Common myeloid progenitor, CD34-positive (primary cell): ENCODE data around the gene TTC28.
"Not testable (repeated sequence)": the region's sequence is repeated elsewhere in the genome, so short reads cannot be mapped to it uniquely, and the experiment has no call there.

Source experiments
- CTCF ChIA-PET: fragments of 350-600 bp; sonication (Branson Sonifier 250); formaldehyde crosslinking; loops from one replicate; lab custom pipeline; 2021; ENCODE audit warnings: antibody characterized with exemption; lab: Charles Lee
- POLR2A ChIA-PET: fragments of 350-600 bp; sonication (Branson Sonifier 250); formaldehyde crosslinking; loops from one replicate; lab custom pipeline; 2021; ENCODE audit warnings: antibody characterized with exemption; lab: Charles Lee
- DNase-seq, 3 donors: peaks; one replicate each; pipeline versions ENCODE4 v3.0.0 to v3.0.0-alpha.2; 2013
- H3K27ac ChIP-seq, 2 experiments: 1 replicate in 1 of 2; 2 replicates in 1 of 2; pipeline ENCODE4 v1.7.0; 2013; ENCODE audit warnings: inconsistent platforms in 2 of 2, low read length in 2 of 2, mild to moderate bottlenecking in 2 of 2, low read depth in 1 of 2, moderate library complexity in 1 of 2; ENCODE audit not compliant: severe bottlenecking in 2 of 2, insufficient read depth in 1 of 2, poor library complexity in 1 of 2
- H3K27me3 ChIP-seq, 5 experiments: replicated peaks in 2 of 5; 1 replicate in 3 of 5; 2 replicates in 2 of 5; pipeline versions ENCODE4 v1.6.1 to v1.7.0; 2013; ENCODE audit warnings: low read length in 4 of 5, mild to moderate bottlenecking in 2 of 5, moderate library complexity in 2 of 5, inconsistent platforms in 1 of 5; ENCODE audit not compliant: insufficient read depth in 5 of 5, control insufficient read depth in 4 of 5
- H3K36me3 ChIP-seq, 4 experiments: 1 replicate in 2 of 4; 2 replicates in 2 of 4; pipeline versions ENCODE4 v1.6.1 to v1.7.0; 2013; ENCODE audit warnings: low read length in 3 of 4, control low read depth in 1 of 4, mild to moderate bottlenecking in 1 of 4; ENCODE audit not compliant: control insufficient read depth in 4 of 4, insufficient read depth in 4 of 4
- H3K4me1 ChIP-seq, 4 experiments: 1 replicate in 3 of 4; 2 replicates in 1 of 4; pipeline versions ENCODE4 v1.6.1 to v1.7.1; 2013; ENCODE audit warnings: low read length in 3 of 4, mild to moderate bottlenecking in 3 of 4, control low read depth in 1 of 4, inconsistent platforms in 1 of 4, moderate library complexity in 1 of 4; ENCODE audit not compliant: control insufficient read depth in 4 of 4, insufficient read depth in 4 of 4; ENCODE audit errors: control extremely low read depth in 1 of 4
- H3K4me3 ChIP-seq, 7 experiments: 1 replicate in 4 of 7; 2 replicates in 3 of 7; pipeline versions ENCODE4 v1.5.1 to v1.7.0; 2013; ENCODE audit warnings: mild to moderate bottlenecking in 7 of 7, low read length in 6 of 7, moderate library complexity in 6 of 7, inconsistent platforms in 2 of 7, low read depth in 2 of 7, control low read depth in 1 of 7; ENCODE audit not compliant: insufficient read depth in 4 of 7, control insufficient read depth in 1 of 7; ENCODE audit errors: extremely low read depth in 1 of 7
- H3K9me3 ChIP-seq, 5 experiments: 1 replicate in 4 of 5; 2 replicates in 1 of 5; pipeline versions ENCODE4 v1.6.1 to v1.7.1; 2013; ENCODE audit warnings: low read length in 4 of 5, mild to moderate bottlenecking in 2 of 5, inconsistent platforms in 1 of 5, low read depth in 1 of 5, moderate library complexity in 1 of 5; ENCODE audit not compliant: control insufficient read depth in 4 of 5, insufficient read depth in 2 of 5; ENCODE audit errors: control extremely low read depth in 1 of 5
- WGBS: methylation state at CpG from one replicate; pipeline ENCODE4 v1.1.5; 2013; ENCODE audit not compliant: insufficient coverage; 5-methylcytosine and 5-hydroxymethylcytosine counted together

The TTC28 gene

DNA sequence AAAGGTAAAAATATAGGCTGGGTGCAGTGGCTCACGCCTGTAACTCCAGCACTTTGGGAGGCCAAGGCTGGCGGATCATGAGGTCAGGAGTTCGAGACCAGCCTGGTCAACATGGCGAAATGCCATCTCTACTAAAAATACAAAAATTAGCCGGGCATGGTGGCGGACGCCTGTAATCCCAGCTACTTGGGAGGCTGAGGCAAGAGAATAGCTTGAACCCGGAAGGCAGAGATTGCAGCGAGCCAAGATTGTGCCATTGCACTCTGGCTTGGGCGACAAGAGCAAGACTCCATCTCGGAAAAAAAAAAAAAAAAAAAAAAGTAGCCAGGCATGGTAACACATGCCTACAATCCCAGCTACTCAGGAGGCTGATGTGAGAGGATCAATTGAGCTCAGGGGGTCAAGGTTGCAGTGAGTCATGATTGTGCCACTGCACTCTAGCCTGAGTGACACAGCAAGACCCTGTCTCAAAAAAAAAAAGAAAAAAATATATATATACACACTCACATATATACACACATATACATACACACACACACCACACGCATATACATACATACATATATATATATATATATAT is 112.6 kb downstream of the TTC28 start:
- CTCF ChIA-PET = interaction anchor here (0.6 kb wide), 1 partner anchor 245 kb away, joined by 3 read pairs; no protein-coding TSS in a partner anchor
- H3K4me3 ChIP-seq, DNase-seq: not testable (repeated sequence)

DNA sequence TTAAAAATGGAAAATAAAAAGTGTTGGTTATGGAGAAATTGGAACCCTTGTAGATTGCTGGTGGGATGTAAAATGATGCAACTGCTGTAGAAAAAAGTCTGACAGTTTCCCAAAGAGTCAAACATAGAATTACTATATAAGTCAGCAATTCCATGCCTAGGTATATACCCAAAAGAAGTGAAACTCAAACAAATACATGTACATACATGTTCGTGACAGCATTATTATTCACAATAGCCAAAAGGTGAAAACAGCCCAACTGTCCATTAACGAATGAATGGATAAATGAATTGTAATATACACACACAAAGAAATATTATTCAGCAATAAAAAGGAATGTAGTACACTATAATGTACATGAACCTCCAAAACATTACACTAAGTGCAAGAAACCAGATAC is 116.0 kb downstream of the TTC28 start:
- H3K27me3 ChIP-seq = no peaks in the 10 kb centered on the region
- CTCF ChIA-PET = no interaction called here

More for the DNA sequence above, 112.6 kb downstream of the TTC28 start:
- H3K9me3 ChIP-seq, H3K4me1 ChIP-seq, H3K27ac ChIP-seq, H3K27me3 ChIP-seq, H3K36me3 ChIP-seq: not testable (repeated sequence)
- 88% methylated on average over 5 of the region's 12 CpGs for WGBS
- POLR2A ChIA-PET = interaction anchor here (0.7 kb wide), 1 partner anchor 156 kb away, joined by 3 read pairs; no protein-coding TSS in a partner anchor

DNA sequence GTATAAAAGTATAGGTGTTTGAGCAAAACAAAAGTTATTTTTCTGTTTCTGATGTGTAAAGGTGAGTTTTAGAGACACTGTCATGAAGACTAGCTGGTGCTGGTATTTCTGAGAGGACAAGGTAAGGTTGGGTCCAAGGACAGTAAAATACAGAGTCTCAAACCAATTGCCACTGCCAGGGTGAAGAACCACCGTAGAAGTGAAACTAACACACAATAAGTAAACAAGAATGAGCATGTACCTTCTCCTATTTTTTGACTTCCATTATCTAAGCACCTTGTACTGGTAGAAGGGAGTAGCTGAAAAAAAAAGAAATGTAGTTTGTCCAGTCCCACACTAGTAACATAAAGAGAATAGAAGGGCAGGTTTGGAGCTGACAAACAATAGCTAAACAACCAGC is 117.3 kb downstream of the TTC28 start:
- Histone ChIP-seq H3K36me3 (no peaks in the 10 kb centered on the region), H3K4me1 (peaks cover 0 to 2% (median 0%) of the 10 kb centered on the region in 4 experiments), H3K27ac (no peak overlapping the region), H3K4me3 (no peak overlapping the region), H3K9me3 (no peaks in the 10 kb centered on the region), H3K27me3 (no peaks in the 10 kb centered on the region)
- ChIA-PET POLR2A (no interaction called here), CTCF (interaction anchor here (1.0 kb wide), 1 partner anchor 10 kb away, joined by 3 read pairs; no protein-coding TSS in a partner anchor)
- WGBS = no CpG with 5 or more reads among the region's 1 CpG
- no peak for DNase-seq

More for the DNA sequence above, 116.0 kb downstream of the TTC28 start:
- Histone ChIP-seq H3K9me3 (no peaks in the 10 kb centered on the region), H3K4me3 (no peak overlapping the region), H3K36me3 (no peaks in the 10 kb centered on the region), H3K4me1 (peaks cover 0 to 2% (median 0%) of the 10 kb centered on the region in 4 experiments), H3K27ac (no peak overlapping the region)
- no peak for DNase-seq
- no CpG with 5 or more reads among the region's 2 CpGs for WGBS
- POLR2A ChIA-PET = no interaction called here

DNA sequence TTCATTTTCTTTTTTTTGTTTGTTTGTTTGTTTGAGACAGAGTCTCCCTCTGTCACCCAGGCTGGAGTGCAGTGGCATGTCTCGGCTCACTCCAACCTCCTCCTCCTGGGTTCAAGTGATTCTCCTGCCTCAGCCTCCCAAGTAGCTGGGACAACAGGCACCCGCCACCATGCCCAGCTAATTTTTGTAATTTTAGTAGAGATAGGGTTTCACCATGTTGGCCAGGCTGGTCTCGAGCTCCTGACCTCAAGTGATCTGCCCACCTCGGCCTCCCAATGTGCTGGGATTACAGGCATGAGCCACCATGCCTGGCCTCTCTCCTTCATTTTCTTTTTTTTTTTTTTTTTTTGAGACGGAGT is 118.9 kb downstream of the TTC28 start:
- H3K4me1 ChIP-seq, H3K27ac ChIP-seq, CTCF ChIA-PET, DNase-seq, H3K4me3 ChIP-seq, POLR2A ChIA-PET, H3K36me3 ChIP-seq, H3K9me3 ChIP-seq, H3K27me3 ChIP-seq: not testable (repeated sequence)
- WGBS = no CpG with 5 or more reads among the region's 5 CpGs

DNA sequence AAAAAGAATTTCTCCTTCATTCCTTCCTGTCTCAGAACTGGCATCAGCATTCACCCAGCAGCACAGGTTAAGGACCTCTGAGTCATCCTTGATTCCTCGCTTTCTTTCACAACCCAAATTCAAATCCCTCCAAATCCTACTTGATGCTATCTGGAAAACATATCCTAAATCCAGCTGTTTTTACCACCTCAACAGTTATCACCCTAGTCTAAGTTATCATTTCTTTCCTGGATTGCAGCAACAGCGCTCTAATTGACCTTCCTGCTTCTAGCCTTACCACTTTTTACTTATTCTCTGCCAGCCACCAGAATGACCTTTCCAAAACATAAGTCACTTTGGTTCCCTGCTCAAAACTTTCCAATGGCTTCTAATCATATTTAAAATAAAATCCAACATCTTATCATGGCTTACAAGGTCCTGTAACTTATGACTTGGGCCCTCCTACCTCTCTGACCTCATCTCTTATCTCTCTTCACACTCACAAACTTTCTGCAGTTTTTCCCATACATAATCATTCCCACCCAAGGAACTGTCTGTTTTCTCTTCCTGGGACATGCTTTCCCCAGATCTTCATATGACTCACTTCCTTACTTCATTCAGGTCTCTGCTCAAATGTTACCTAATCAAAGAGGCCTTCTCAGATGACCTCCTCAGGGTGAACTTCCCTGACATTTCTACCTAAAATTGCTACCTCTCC is 119.4 kb downstream of the TTC28 start:
- Histone ChIP-seq H3K27ac (peak overlapping the region in 1 of 2 experiments; percentile 18), H3K4me3 (no peak overlapping the region), H3K27me3 (no peaks in the 10 kb centered on the region), H3K9me3 (peaks cover 0 to 7% (median 0%) of the 10 kb centered on the region in 5 experiments), H3K4me1 (peaks cover 0 to 2% (median 0%) of the 10 kb centered on the region in 4 experiments), H3K36me3 (no peaks in the 10 kb centered on the region)
- CTCF ChIA-PET = no interaction called here
- POLR2A ChIA-PET = no interaction called here
- 92% methylated on average over 2 of the region's 2 CpGs for WGBS
- peak in 1 of 3 donors; percentile 4 for DNase-seq

DNA sequence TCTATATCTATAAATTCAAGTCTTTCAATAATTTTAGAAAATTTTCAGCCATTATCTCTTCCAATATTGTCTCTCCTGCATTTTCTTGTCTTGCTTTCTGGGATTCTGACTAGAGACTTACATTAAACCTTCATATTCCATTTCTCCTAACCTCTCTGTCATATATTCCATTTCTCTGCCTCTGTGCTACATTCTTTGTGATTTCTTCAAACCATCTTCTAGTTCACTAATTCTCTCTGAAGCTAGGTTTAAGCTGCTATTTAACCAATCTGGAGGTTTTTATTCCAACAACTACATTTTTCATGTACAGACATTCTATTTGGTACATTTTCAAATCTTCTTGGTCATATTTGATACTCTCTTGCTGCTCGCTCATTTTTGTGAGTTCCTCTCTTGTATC is 122.5 kb downstream of the TTC28 start:
- Histone ChIP-seq H3K27me3 (no peaks in the 10 kb centered on the region), H3K9me3 (peaks cover 0 to 7% (median 2%) of the 10 kb centered on the region in 5 experiments), H3K27ac (no peak overlapping the region), H3K4me1 (peaks cover 0 to 2% (median 0%) of the 10 kb centered on the region in 4 experiments), H3K36me3 (no peaks in the 10 kb centered on the region), H3K4me3 (no peak overlapping the region)
- WGBS = no CpG with 5 or more reads among the region's 1 CpG
- DNase-seq = no peak
- POLR2A ChIA-PET = no interaction called here
- CTCF ChIA-PET = no interaction called here

DNA sequence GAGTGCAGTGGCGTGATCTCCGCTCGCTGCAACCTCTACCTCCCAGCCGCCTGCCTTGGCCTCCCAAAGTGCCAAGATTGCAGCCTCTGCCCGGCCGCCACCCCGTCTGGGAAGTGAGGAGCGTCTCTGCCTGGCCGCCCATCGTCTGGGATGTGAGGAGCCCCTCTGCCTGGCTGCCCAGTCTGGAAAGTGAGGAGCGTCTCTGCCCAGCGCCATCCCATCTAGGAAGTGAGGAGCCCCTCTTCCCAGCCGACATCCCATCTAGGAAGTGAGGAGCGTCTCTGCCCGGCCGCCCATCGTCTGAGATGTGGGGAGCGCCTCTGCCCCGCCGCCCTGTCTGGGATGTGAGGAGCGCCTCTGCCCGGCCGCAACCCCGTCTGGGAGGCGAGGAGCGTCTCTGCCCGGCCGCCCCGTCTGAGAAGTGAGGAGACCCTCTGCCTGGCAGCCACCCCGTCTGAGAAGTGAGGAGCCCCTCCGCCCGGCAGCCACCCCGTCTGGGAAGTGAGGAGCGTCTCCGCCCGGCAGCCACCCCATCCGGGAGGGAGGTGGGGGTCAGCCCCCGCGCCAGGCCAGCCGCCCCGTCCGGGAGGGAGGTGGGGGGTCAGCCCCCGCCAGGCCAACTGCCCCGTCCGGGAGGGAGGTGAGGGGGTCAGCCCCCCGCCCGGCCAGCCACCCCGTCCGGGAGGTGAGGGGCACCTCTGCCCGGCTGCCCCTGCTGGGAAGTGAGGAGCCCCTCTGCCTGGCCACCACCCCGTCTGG is 126.4 kb downstream of the TTC28 start:
- CTCF ChIA-PET, H3K27ac ChIP-seq: not testable (repeated sequence)

More for the DNA sequence above, 126.4 kb downstream of the TTC28 start:
- H3K9me3 ChIP-seq, H3K4me3 ChIP-seq, DNase-seq, H3K4me1 ChIP-seq, H3K27me3 ChIP-seq, H3K36me3 ChIP-seq, POLR2A ChIA-PET: not testable (repeated sequence)
- 96% methylated on average over 21 of the region's 51 CpGs for WGBS
